Tibial nerve (tissue), 3 donors: ENCODE data around the gene DOCK1.

Experiments
- POLR2A ChIP-seq, 2 donors: fragments of 450-650 bp; IDR thresholded peaks; one replicate each; pipeline ENCODE4 v1.6.1; 2017; ENCODE audit warnings: antibody characterized with exemption in 2 of 2, mild to moderate bottlenecking in 2 of 2, moderate library complexity in 2 of 2
- TF ChIP-seq, protein P1 (sequence below), 5 experiments: fragments of 200-600 bp in 3 of 5; fragments of 450-650 bp in 2 of 5; sonication (generic) in 3 of 5; IDR thresholded peaks; one replicate each; pipeline ENCODE4 v1.5.1; 2016 to 2019; ENCODE audit warnings: antibody characterized with exemption in 5 of 5, mild to moderate bottlenecking in 3 of 5, moderate library complexity in 2 of 5

DNA sequence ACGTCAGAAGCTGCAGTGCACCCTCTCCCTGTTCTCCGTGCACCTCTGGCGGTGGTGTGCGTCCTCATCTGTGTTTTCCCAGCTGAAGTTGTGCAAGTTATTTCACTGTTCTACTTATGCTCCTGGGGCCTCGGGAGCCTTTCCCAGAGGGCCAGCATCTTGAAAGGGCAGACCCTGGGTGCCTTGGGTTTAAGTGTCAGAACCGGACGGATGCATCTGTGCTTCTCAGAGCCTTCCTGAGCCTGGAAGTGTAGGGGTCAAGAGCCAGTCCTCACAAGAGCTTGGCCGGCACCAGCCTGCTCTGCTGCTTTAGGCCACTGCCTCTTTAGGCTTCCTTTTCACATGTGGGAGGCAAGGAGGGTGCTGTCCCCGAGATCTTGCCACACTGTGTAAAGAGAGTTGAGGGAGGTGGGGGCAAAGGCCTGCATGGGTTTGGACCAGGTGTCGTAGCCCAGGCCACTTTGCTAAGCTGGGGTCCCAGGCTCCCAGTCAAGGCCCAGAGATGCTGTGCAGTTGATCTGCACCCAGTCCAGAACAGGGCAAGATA lies 515.0 kb downstream of the DOCK1 start:
- TF ChIP-seq POLR2A (IDR thresholded peaks at IDR 0.05): no peak
- TF ChIP-seq, protein P1, sequence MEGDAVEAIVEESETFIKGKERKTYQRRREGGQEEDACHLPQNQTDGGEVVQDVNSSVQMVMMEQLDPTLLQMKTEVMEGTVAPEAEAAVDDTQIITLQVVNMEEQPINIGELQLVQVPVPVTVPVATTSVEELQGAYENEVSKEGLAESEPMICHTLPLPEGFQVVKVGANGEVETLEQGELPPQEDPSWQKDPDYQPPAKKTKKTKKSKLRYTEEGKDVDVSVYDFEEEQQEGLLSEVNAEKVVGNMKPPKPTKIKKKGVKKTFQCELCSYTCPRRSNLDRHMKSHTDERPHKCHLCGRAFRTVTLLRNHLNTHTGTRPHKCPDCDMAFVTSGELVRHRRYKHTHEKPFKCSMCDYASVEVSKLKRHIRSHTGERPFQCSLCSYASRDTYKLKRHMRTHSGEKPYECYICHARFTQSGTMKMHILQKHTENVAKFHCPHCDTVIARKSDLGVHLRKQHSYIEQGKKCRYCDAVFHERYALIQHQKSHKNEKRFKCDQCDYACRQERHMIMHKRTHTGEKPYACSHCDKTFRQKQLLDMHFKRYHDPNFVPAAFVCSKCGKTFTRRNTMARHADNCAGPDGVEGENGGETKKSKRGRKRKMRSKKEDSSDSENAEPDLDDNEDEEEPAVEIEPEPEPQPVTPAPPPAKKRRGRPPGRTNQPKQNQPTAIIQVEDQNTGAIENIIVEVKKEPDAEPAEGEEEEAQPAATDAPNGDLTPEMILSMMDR (IDR thresholded peaks at IDR 0.05): no peak
